GM12878 (cell line): ENCODE measurements around the gene DMRT1. TPM values are rescaled to one million over a fixed set of nuclear protein-coding genes. Genes with fewer than 3 reads are reported as not detected.

Experiments
- ATAC-seq: fragments of 200-7000 bp; cut with Tn5 transposase; 3 replicates; pipeline ENCODE4 v1.9.1; 2020; ENCODE audit warnings: mild to moderate bottlenecking, moderate library complexity
- BruUV-seq: library from RNA; stranded (reverse); fragments of 400-500 nt; replicated peaks from 2 replicates; lab custom pipeline; 2021; lab: Mats Ljungman, UMichigan
- CTCF ChIA-PET: fragments of 300-600 bp; sonication (Branson Sonifier 250); formaldehyde crosslinking; extraction: SDS; loops from one replicate; lab custom pipeline; 2021; ENCODE audit warnings: inconsistent platforms; lab: Yijun Ruan, JAX
- POLR2A ChIA-PET: fragments of 350-600 bp; formaldehyde crosslinking; extraction: SDS; loops from one replicate; lab custom pipeline; 2021; ENCODE audit warnings: inconsistent platforms; lab: Charles Lee
- RAD21 ChIA-PET: fragments of 300-600 bp; sonication (Branson Sonifier 250); formaldehyde crosslinking; loops from one replicate; lab custom pipeline; 2023; ENCODE audit warnings: antibody characterized with exemption; ENCODE audit not compliant: unreplicated experiment; lab: Charles Lee
- SMC1A ChIA-PET: fragments of 300-600 bp; sonication (Branson Sonifier 250); formaldehyde crosslinking; loops from one replicate; lab custom pipeline; 2023; ENCODE audit not compliant: unreplicated experiment, uncharacterized antibody; lab: Charles Lee
- DNase-seq: peaks from one replicate; pipeline ENCODE4 v3.0.0-alpha.2; 2011; ENCODE audit warnings: low read depth, low spot score
- FAIRE-seq: peaks from 3 replicates; lab custom pipeline; 2011; peaks lifted over from hg19 to GRCh38; lab: Jason Lieb, UNC
- H2AFZ ChIP-seq: 2 replicates; pipeline ENCODE4 v1.6.0; 2011; ENCODE audit warnings: low read depth, low read length, control low read depth; ENCODE audit not compliant: control insufficient read depth
- H3K27ac ChIP-seq: 2 replicates; pipeline ENCODE4 v1.5.1; 2011; ENCODE audit warnings: control low read depth; ENCODE audit not compliant: control insufficient read depth, insufficient read depth
- H3K27me3 ChIP-seq, 2 experiments: replicated peaks in 1 of 2; 2 replicates each; pipeline versions ENCODE4 v1.6.0 to v1.6.1; 2011; ENCODE audit warnings: low read length in 1 of 2; ENCODE audit not compliant: control insufficient read depth in 2 of 2, insufficient read depth in 2 of 2
- H3K36me3 ChIP-seq, 2 experiments: 2 replicates each; pipeline ENCODE4 v1.5.1; 2011; ENCODE audit warnings: low read length in 1 of 2; ENCODE audit not compliant: control insufficient read depth in 2 of 2, insufficient read depth in 2 of 2
- H3K4me1 ChIP-seq: 2 replicates; pipeline ENCODE4 v1.6.1; 2011; ENCODE audit warnings: mild to moderate bottlenecking, low read length, moderate library complexity, mixed read lengths; ENCODE audit not compliant: control insufficient read depth, insufficient read depth
- H3K4me2 ChIP-seq: 2 replicates; pipeline ENCODE4 v1.6.0; 2011; ENCODE audit warnings: control low read depth; ENCODE audit not compliant: control insufficient read depth, insufficient read depth
- H3K4me3 ChIP-seq: fragments of 200-600 bp; sonication (generic); 2 replicates; pipeline ENCODE4 v1.5.1; 2016
- H3K79me2 ChIP-seq: 2 replicates; pipeline ENCODE4 v1.6.0; 2011; ENCODE audit warnings: low read length; ENCODE audit not compliant: control insufficient read depth, insufficient read depth
- H3K9ac ChIP-seq: 2 replicates; pipeline ENCODE4 v1.8.0; 2011; ENCODE audit warnings: low read length, control low read depth, mixed read lengths; ENCODE audit not compliant: control insufficient read depth, insufficient read depth
- H3K9me3 ChIP-seq: replicated peaks from 3 replicates; pipeline ENCODE4 v1.5.1; 2011; ENCODE audit warnings: mild to moderate bottlenecking, low read length; ENCODE audit not compliant: control insufficient read depth, insufficient read depth
- H4K20me1 ChIP-seq: 2 replicates; pipeline ENCODE4 v1.6.0; 2011; ENCODE audit not compliant: control insufficient read depth, insufficient read depth
- CHD2 ChIP-seq: IDR thresholded peaks from 2 replicates; pipeline ENCODE4 v1.6.1; 2011; ENCODE audit warnings: low read depth, low read length, improper control_type of control experiment, borderline replicate concordance
- EED ChIP-seq: sonication (generic); IDR thresholded peaks from 2 replicates; pipeline ENCODE4 v1.6.1; 2016; ENCODE audit warnings: antibody characterized with exemption, low read depth
- JUNB ChIP-seq: IDR thresholded peaks from 2 replicates; pipeline ENCODE4 v1.6.1; 2016; ENCODE audit warnings: antibody characterized with exemption, mild to moderate bottlenecking
- JUND ChIP-seq: IDR thresholded peaks from 2 replicates; pipeline ENCODE4 v1.6.1; 2012; ENCODE audit warnings: low read depth, mild to moderate bottlenecking, low read length, improper control_type of control experiment, moderate library complexity
- KAT2A ChIP-seq: conservative IDR thresholded peaks from 2 replicates; pipeline ENCODE4 v1.6.1; 2011; ENCODE audit warnings: low read depth, low read length; ENCODE audit not compliant: control insufficient read depth
- NFXL1 ChIP-seq: fragments of 450-650 bp; IDR thresholded peaks from 2 replicates; pipeline ENCODE4 v1.6.1; 2017; ENCODE audit warnings: antibody characterized with exemption, mild to moderate bottlenecking, borderline replicate concordance
- NR2F1 ChIP-seq: fragments of 450-650 bp; conservative IDR thresholded peaks from 2 replicates; pipeline ENCODE4 v1.6.1; 2017; ENCODE audit warnings: mild to moderate bottlenecking
- RAD51 ChIP-seq: fragments of 450-650 bp; IDR thresholded peaks from 2 replicates; pipeline ENCODE4 v1.6.1; 2016; ENCODE audit warnings: moderate library complexity, mild to moderate bottlenecking, inconsistent platforms
- RCOR1 ChIP-seq: conservative IDR thresholded peaks from 2 replicates; pipeline ENCODE4 v1.6.1; 2012; ENCODE audit warnings: low read depth, low read length, improper control_type of control experiment
- SMAD1 ChIP-seq: fragments of 450-650 bp; IDR thresholded peaks from 2 replicates; pipeline ENCODE4 v1.6.1; 2018; ENCODE audit warnings: mild to moderate bottlenecking, low read depth; ENCODE audit not compliant: partially characterized antibody
- SMC3 ChIP-seq: IDR thresholded peaks from 2 replicates; pipeline ENCODE4 v1.6.1; 2011; ENCODE audit warnings: low read length, improper control_type of control experiment, borderline replicate concordance
- WGBS: methylation state at CpG from one replicate; pipeline ENCODE4 v1.1.6; 2016; ENCODE audit warnings: low lambda C conversion rate; ENCODE audit not compliant: insufficient replicate concordance, insufficient coverage; ENCODE audit errors: missing lambda C conversion rate; 5-methylcytosine and 5-hydroxymethylcytosine counted together
- in situ Hi-C: fragments of 300-500 bp; cut with MboI; formaldehyde crosslinking; loops from 9 replicates; pipeline ENCODE4 v1.14.3; 2018; ENCODE audit warnings: mixed read lengths
- intact Hi-C: fragments of 100-400 bp; cut with micrococcal nuclease; formaldehyde crosslinking; loops from one replicate; pipeline ENCODE4 v1.14.2; 2022; ENCODE audit not compliant: unreplicated experiment
- polyA plus RNA-seq, 11 experiments: library from polyadenylated mRNA; depleted of rRNA in 4 of 11; unstranded in 6 of 11; stranded (reverse) in 5 of 11; fragments of >200 nt; fragmentation: Nextera tagmentation in 4 of 11; fragmentation: Illumina TruSeq in 1 of 11; extraction: Ambion mirVana in 4 of 11; extraction: Trizol in 1 of 11; gene quantifications; 1 replicate in 1 of 11; 2 replicates in 10 of 11; pipeline versions ENCODE4 v1.2.1 to v1.2.3, GENCODE V29; 2011 to 2016; ENCODE audit warnings: inconsistent platforms in 2 of 11, missing spikeins in 2 of 11, low read depth in 1 of 11
- total RNA-seq, 4 experiments: library from RNA; depleted of rRNA in 3 of 4; stranded (reverse); fragments of >200 nt in 3 of 4; fragmentation: Illumina TruSeq in 1 of 4; extraction: Trizol in 1 of 4; gene quantifications; 2 replicates each; pipeline versions ENCODE4 v1.2.1 to v1.2.3, GENCODE V29; 2013 to 2021
- TF ChIP-seq, protein P1 (sequence below): fragments of 150-350 bp; IDR thresholded peaks from 2 replicates; pipeline ENCODE4 v1.6.1; 2014; ENCODE audit warnings: mild to moderate bottlenecking, low read depth, low read length
- TF ChIP-seq, protein P2 (sequence below): fragments of 450-650 bp; IDR thresholded peaks from 2 replicates; pipeline ENCODE4 v1.6.1; 2017; ENCODE audit warnings: mild to moderate bottlenecking, low read depth, inconsistent platforms; ENCODE audit not compliant: poor library complexity, severe bottlenecking
- TF ChIP-seq, protein P3 (sequence below): IDR thresholded peaks from 2 replicates; pipeline ENCODE4 v1.6.1; 2012; ENCODE audit warnings: low read depth, low read length, improper control_type of control experiment
- TF ChIP-seq, protein P4 (sequence below), 3 experiments: IDR thresholded peaks in 2 of 3; conservative IDR thresholded peaks in 1 of 3; 2 replicates each; pipeline ENCODE4 v1.5.1; 2011; ENCODE audit warnings: low read depth in 3 of 3, low read length in 3 of 3, mild to moderate bottlenecking in 3 of 3, control low read depth in 2 of 3, moderate library complexity in 2 of 3, inconsistent platforms in 1 of 3, mixed read lengths in 1 of 3; ENCODE audit not compliant: control insufficient read depth in 2 of 3, insufficient read depth in 1 of 3; ENCODE audit errors: extremely low read depth in 1 of 3
- TF ChIP-seq, protein P5 (sequence below): IDR thresholded peaks from 2 replicates; pipeline ENCODE4 v1.6.1; 2011; ENCODE audit warnings: borderline replicate concordance, low read depth, mild to moderate bottlenecking, moderate library complexity, mixed read lengths, low read length; ENCODE audit not compliant: insufficient read depth; ENCODE audit errors: extremely low read length

Gene DMRT1
- total and polyA plus RNA-seq, 10 of the 15 experiments (the other 5 are each of a cell fraction or from before 2014, with no cell fraction given): 0.06 to 1.9 (median 0.24) TPM

DNA sequence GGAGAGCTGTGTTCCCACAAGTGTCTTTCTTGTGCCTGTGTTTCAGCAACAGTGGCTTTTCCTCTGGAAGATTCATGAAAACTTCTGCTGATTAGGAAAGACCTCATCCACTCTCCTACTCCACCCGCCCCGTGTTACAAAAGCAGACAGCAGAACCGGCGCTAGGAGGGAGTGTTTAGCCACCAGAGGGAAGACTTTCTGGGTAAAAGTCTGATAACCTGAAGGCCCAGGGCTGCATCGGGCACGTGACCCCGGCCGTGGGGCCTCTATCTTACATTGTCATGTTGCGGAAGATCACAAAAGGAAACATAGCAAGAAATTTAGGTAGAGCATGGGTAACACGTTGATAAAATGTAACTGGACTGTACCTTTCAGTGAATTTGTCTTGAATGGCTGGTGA lies 176.6 kb downstream of the DMRT1 start:
- ATAC-seq (peak; percentile 93), FAIRE-seq (no peak), DNase-seq (no peak)
- H3K27me3 ChIP-seq: peaks cover 3% of the 10 kb centered on the region in 2 experiments; a peak in 3 of 4 replicates
- no peak overlapping the region for H3K4me3 ChIP-seq
- no peaks in the 10 kb centered on the region for H3K9me3 ChIP-seq
- H3K27ac ChIP-seq: no peak overlapping the region
- no peaks in the 10 kb centered on the region for H3K4me1 ChIP-seq
- ChIA-PET RAD21 (interaction anchor here (1.2 to 2.9 kb wide), 4 partner anchors 249 to 587 kb away, joined by 3 to 18 read pairs (median 4); no protein-coding TSS in a partner anchor), CTCF (interaction anchor here (1.0 to 3.6 kb wide), 11 partner anchors 9 to 589 kb away, joined by 3 to 23 read pairs (median 5); no protein-coding TSS in a partner anchor), SMC1A (interaction anchor here (0.8 to 4.8 kb wide), 19 partner anchors 9 to 819 kb away, joined by 3 to 28 read pairs (median 4); no protein-coding TSS in a partner anchor), POLR2A (no interaction called here)
- H3K36me3 ChIP-seq: no peaks in the 10 kb centered on the region
- H4K20me1 ChIP-seq: no peaks in the 10 kb centered on the region
- WGBS: 14% methylated on average over 9 of the region's 10 CpGs
- no peak overlapping the region for H2AFZ ChIP-seq
- H3K79me2 ChIP-seq: no peaks in the 10 kb centered on the region
- BruUV-seq: no TSS peak
- H3K9ac ChIP-seq: no peak overlapping the region
- intact Hi-C loops: loop anchor here (2.0 to 5.0 kb wide), 2 partner anchors 411 to 589 kb away; no protein-coding TSS in a partner anchor
- in situ Hi-C loops: loop anchor here (10.0 kb wide), 1 partner anchor 587 kb away; no protein-coding TSS in a partner anchor
- no peak overlapping the region for H3K4me2 ChIP-seq
- TF ChIP-seq, protein P1, sequence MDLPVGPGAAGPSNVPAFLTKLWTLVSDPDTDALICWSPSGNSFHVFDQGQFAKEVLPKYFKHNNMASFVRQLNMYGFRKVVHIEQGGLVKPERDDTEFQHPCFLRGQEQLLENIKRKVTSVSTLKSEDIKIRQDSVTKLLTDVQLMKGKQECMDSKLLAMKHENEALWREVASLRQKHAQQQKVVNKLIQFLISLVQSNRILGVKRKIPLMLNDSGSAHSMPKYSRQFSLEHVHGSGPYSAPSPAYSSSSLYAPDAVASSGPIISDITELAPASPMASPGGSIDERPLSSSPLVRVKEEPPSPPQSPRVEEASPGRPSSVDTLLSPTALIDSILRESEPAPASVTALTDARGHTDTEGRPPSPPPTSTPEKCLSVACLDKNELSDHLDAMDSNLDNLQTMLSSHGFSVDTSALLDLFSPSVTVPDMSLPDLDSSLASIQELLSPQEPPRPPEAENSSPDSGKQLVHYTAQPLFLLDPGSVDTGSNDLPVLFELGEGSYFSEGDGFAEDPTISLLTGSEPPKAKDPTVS: no peak
- TF ChIP-seq, protein P2, sequence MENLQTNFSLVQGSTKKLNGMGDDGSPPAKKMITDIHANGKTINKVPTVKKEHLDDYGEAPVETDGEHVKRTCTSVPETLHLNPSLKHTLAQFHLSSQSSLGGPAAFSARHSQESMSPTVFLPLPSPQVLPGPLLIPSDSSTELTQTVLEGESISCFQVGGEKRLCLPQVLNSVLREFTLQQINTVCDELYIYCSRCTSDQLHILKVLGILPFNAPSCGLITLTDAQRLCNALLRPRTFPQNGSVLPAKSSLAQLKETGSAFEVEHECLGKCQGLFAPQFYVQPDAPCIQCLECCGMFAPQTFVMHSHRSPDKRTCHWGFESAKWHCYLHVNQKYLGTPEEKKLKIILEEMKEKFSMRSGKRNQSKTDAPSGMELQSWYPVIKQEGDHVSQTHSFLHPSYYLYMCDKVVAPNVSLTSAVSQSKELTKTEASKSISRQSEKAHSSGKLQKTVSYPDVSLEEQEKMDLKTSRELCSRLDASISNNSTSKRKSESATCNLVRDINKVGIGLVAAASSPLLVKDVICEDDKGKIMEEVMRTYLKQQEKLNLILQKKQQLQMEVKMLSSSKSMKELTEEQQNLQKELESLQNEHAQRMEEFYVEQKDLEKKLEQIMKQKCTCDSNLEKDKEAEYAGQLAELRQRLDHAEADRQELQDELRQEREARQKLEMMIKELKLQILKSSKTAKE: no peak
- TF ChIP-seq JUNB (no peak), JUND (no peak), EED (no peak), RCOR1 (no peak), NR2F1 (no peak), CHD2 (no peak), KAT2A (no peak), SMC3 (peak; percentile 30; the same call in 1 of the 2 replicates), SMAD1 (no peak), RAD51 (peak; percentile 91), NFXL1 (no peak)
- TF ChIP-seq, protein P3, sequence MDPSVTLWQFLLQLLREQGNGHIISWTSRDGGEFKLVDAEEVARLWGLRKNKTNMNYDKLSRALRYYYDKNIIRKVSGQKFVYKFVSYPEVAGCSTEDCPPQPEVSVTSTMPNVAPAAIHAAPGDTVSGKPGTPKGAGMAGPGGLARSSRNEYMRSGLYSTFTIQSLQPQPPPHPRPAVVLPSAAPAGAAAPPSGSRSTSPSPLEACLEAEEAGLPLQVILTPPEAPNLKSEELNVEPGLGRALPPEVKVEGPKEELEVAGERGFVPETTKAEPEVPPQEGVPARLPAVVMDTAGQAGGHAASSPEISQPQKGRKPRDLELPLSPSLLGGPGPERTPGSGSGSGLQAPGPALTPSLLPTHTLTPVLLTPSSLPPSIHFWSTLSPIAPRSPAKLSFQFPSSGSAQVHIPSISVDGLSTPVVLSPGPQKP: no peak
- TF ChIP-seq, protein P4, sequence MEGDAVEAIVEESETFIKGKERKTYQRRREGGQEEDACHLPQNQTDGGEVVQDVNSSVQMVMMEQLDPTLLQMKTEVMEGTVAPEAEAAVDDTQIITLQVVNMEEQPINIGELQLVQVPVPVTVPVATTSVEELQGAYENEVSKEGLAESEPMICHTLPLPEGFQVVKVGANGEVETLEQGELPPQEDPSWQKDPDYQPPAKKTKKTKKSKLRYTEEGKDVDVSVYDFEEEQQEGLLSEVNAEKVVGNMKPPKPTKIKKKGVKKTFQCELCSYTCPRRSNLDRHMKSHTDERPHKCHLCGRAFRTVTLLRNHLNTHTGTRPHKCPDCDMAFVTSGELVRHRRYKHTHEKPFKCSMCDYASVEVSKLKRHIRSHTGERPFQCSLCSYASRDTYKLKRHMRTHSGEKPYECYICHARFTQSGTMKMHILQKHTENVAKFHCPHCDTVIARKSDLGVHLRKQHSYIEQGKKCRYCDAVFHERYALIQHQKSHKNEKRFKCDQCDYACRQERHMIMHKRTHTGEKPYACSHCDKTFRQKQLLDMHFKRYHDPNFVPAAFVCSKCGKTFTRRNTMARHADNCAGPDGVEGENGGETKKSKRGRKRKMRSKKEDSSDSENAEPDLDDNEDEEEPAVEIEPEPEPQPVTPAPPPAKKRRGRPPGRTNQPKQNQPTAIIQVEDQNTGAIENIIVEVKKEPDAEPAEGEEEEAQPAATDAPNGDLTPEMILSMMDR (IDR thresholded peaks at IDR 0.05 in 2 of 3, conservative IDR thresholded peaks at IDR 0.05 in 1 of 3; ENCODE audit: control insufficient read depth in 2 of 3, extremely low read depth in 1 of 3, insufficient read depth in 1 of 3, low read depth in 3 of 3, low read length in 3 of 3): peak; percentile 25 to 49 (median 33); a peak in 5 of 6 replicates
- TF ChIP-seq, protein P5, sequence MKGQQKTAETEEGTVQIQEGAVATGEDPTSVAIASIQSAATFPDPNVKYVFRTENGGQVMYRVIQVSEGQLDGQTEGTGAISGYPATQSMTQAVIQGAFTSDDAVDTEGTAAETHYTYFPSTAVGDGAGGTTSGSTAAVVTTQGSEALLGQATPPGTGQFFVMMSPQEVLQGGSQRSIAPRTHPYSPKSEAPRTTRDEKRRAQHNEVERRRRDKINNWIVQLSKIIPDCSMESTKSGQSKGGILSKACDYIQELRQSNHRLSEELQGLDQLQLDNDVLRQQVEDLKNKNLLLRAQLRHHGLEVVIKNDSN: peak; percentile 52
